Body of pancreas (tissue), 4 donors: ENCODE measurements around the gene FXYD7. TPM values are rescaled to one million over a fixed set of nuclear protein-coding genes. Genes with fewer than 3 reads are reported as not detected.

ENCODE experiments used
- ATAC-seq: fragments of 150-250 bp; one replicate; pipeline ENCODE4 v1.9.1; 2016
- DNase-seq, 4 donors: peaks; one replicate each; pipeline ENCODE4 v3.0.0-alpha.2; 2019
- H3K27ac ChIP-seq, 4 donors: fragments of 200-600 bp; sonication (generic); 1 replicate in 3 of 4; 2 replicates in 1 of 4; pipeline versions ENCODE4 v1.5.1 to v1.6.1; 2016 to 2019; ENCODE audit warnings: mild to moderate bottlenecking in 1 of 4, mixed read lengths in 1 of 4, moderate library complexity in 1 of 4
- H3K27me3 ChIP-seq, 2 donors: fragments of 200-600 bp; sonication (generic); one replicate each; pipeline ENCODE4 v1.6.0; 2016; ENCODE audit warnings: mild to moderate bottlenecking in 1 of 2
- H3K36me3 ChIP-seq, 2 donors: fragments of 200-600 bp; sonication (generic); replicated peaks in 1 of 2; 2 replicates each; pipeline ENCODE4 v1.5.1; 2016; ENCODE audit warnings: low read depth in 2 of 2; ENCODE audit not compliant: insufficient read depth in 1 of 2
- H3K4me1 ChIP-seq: fragments of 200-600 bp; sonication (generic); one replicate; pipeline ENCODE4 v1.6.0; 2016
- H3K4me3 ChIP-seq, 2 donors: fragments of 200-600 bp; sonication (generic); 1 replicate in 1 of 2; 2 replicates in 1 of 2; pipeline ENCODE4 v1.5.1; 2016 to 2019
- H3K9me3 ChIP-seq, 3 donors: fragments of 200-600 bp; sonication (generic); 1 replicate in 2 of 3; 2 replicates in 1 of 3; pipeline ENCODE4 v1.5.1; 2016
- CTCF ChIP-seq, 7 experiments: fragments of 450-650 bp in 4 of 7; fragments of 200-600 bp in 3 of 7; sonication (generic) in 3 of 7; IDR thresholded peaks; one replicate each; pipeline ENCODE4 v1.5.1; 2016 to 2019; ENCODE audit warnings: antibody characterized with exemption in 7 of 7
- POLR2A ChIP-seq, 3 donors: fragments of 450-650 bp; IDR thresholded peaks; one replicate each; pipeline ENCODE4 v1.6.1; 2016; ENCODE audit warnings: antibody characterized with exemption in 3 of 3, mild to moderate bottlenecking in 2 of 3
- WGBS, 2 donors: methylation state at CpG; one replicate each; pipeline ENCODE4 v1.1.5; 2017; 5-methylcytosine and 5-hydroxymethylcytosine counted together
- intact Hi-C: fragments of 100-400 bp; cut with DNase I; formaldehyde crosslinking; loops from one replicate; pipeline ENCODE4 v1.15.1; 2023
- small RNA-seq: library from RNA; depleted of rRNA; stranded (forward); fragments of <200 nt; gene quantifications from one replicate; pipeline ENCODE3, GENCODE V24; 2016
- total RNA-seq, 2 donors: library from RNA; depleted of rRNA; stranded (reverse); fragments of >200 nt; gene quantifications; one replicate each; pipeline ENCODE4 v1.1.0, GENCODE V29; 2016

The FXYD7 gene
- total RNA-seq, 2 donors from 2014 or later: 0.52 to 1.3 TPM

GRCh38 chr19:35199481-35199880, 56.4 kb downstream of the FXYD7 start:
- H3K36me3 ChIP-seq: no peaks in the 10 kb centered on the region
- DNase-seq (no peak), ATAC-seq (no peak)
- H3K27ac ChIP-seq: no peak overlapping the region
- no peak overlapping the region for H3K4me3 ChIP-seq
- no peaks in the 10 kb centered on the region for H3K9me3 ChIP-seq
- no peaks in the 10 kb centered on the region for H3K27me3 ChIP-seq
- no peaks in the 10 kb centered on the region for H3K4me1 ChIP-seq
- TF ChIP-seq CTCF (IDR thresholded peaks at IDR 0.05): no peak
- no peak for TF ChIP-seq POLR2A (IDR thresholded peaks at IDR 0.05)
- intact Hi-C loops: no loop called here
- 52 to 66% methylated on average over 2 of the region's 2 CpGs for WGBS, 2 donors

GRCh38 chr19:35202722-35203688, 60.0 kb downstream of the FXYD7 start:
- Histone ChIP-seq H3K27me3 (no peaks in the 10 kb centered on the region), H3K9me3 (no peaks in the 10 kb centered on the region), H3K36me3 (no peaks in the 10 kb centered on the region), H3K4me3 (no peak overlapping the region), H3K27ac (no peak overlapping the region), H3K4me1 (peaks cover 11% of the 10 kb centered on the region)
- DNase-seq (no peak), ATAC-seq (no peak)
- TF ChIP-seq POLR2A (IDR thresholded peaks at IDR 0.05) (no peak), CTCF (IDR thresholded peaks at IDR 0.05) (no peak)
- WGBS, 2 donors: 81 to 84% methylated on average over 4 of the region's 4 CpGs
- intact Hi-C loops: no loop called here

Small RNAs within 50 kb of the gene (small RNA-seq; reads per million reads assigned to genes)
- not detected for gene AC020907.2

Other genes starting within 250 kb of the FXYD7 start
- gene ZNF30, start 216.4 kb upstream of the FXYD7 start, total RNA-seq: 1 to 10 TPM in 1 of 2 donors, under 1 TPM in 1; 0.66 to 2.6 TPM
- 1 to 10 TPM; 4.0 to 7.0 TPM for gene ZNF792, start 179.0 kb upstream of the FXYD7 start, total RNA-seq
- gene GRAMD1A, start 142.9 kb upstream of the FXYD7 start, total RNA-seq: 10 to 100 TPM; 90.8 to 94.9 TPM
- gene SCN1B, start 112.8 kb upstream of the FXYD7 start, total RNA-seq: 10 to 100 TPM in 1 of 2 donors, 1 to 10 TPM in 1; 2.3 to 23.6 TPM
- 100 to 1,000 TPM; 135 to 289 TPM for gene HPN, start 101.5 kb upstream of the FXYD7 start, total RNA-seq
- 10 to 100 TPM; 13.5 to 51.6 TPM for gene FXYD3, start 27.4 kb upstream of the FXYD7 start, total RNA-seq
- 1 to 10 TPM; 1.6 to 3.9 TPM for gene LGI4, start 8.2 kb upstream of the FXYD7 start, total RNA-seq
- gene FXYD1, start 4.4 kb upstream of the FXYD7 start, total RNA-seq: 1 to 10 TPM; 1.6 to 9.1 TPM
- gene FXYD5, start 11.5 kb downstream of the FXYD7 start, total RNA-seq: 10 to 100 TPM; 11.5 to 17.1 TPM
- not detected for gene FAM187B, start 85.5 kb downstream of the FXYD7 start, total RNA-seq
- gene LSR, start 105.7 kb downstream of the FXYD7 start, total RNA-seq: 10 to 100 TPM; 67.5 to 80.1 TPM
- 10 to 100 TPM; 76.8 to 91.3 TPM for gene USF2, start 125.7 kb downstream of the FXYD7 start, total RNA-seq
- gene HAMP, start 139.3 kb downstream of the FXYD7 start, total RNA-seq: not detected
- 1 to 10 TPM in 1 of 2 donors, not detected in 1; 1.6 TPM for gene MAG, start 148.9 kb downstream of the FXYD7 start, total RNA-seq
- gene CD22, start 185.9 kb downstream of the FXYD7 start, total RNA-seq: 1 to 10 TPM in 1 of 2 donors, under 1 TPM in 1; 0.52 to 3.0 TPM
- gene FFAR1, start 204.6 kb downstream of the FXYD7 start, total RNA-seq: 1 to 10 TPM; 1.6 to 2.3 TPM
- gene FFAR3, start 215.2 kb downstream of the FXYD7 start, total RNA-seq: not detected
- not detected for gene GPR42, start 227.8 kb downstream of the FXYD7 start, total RNA-seq